ENCODE data around the gene DOCK11. TPM values are rescaled to one million over a fixed set of nuclear protein-coding genes. Genes with fewer than 3 reads are reported as not detected.
A peak's percentile ranks its signal among the peaks of the same experiment; 100 is the strongest.

DOCK11 gene
- total and polyA plus RNA-seq, 3 experiments from 2014 or later, result 37.8 to 50.1 (median 49.4) TPM

DNA sequence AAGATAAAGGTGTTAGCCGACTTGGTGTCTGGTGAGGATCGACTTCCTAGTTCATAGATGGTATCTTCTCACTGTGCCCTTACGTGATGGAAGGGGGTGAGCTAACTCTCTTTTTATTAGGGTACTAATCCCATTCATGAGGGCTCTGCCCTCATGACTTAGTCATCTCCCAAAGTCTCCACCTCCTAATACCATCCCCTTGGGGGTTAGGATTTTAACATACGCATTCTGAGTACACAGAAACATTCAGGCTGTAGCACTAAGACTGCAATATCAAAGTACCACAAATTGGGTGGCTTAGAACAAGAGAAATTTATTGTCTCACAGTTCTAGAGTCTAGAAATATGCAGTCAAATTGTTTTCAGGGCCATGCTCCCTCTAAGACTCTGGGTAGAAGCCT lies 173.8 kb downstream of the DOCK11 start:
- H3K27ac Mint-ChIP-seq, result no peak overlapping the region
- peaks cover 0 to 74% (median 7%) of the 10 kb centered on the region in 3 donors for H3K36me3 Mint-ChIP-seq
- Histone ChIP-seq H3K4me3 (ENCODE audit: low read length) (no peak overlapping the region), H3K9me3 (ENCODE audit: low read length) (no peaks in the 10 kb centered on the region), H3K27me3 (ENCODE audit: insufficient read depth, low read length, poor library complexity, severe bottlenecking) (no peaks in the 10 kb centered on the region), H3K36me3 (ENCODE audit: insufficient read depth, low read length) (peaks cover 6% of the 10 kb centered on the region), H3K4me1 (ENCODE audit: insufficient read depth, low read length) (no peaks in the 10 kb centered on the region), H3K27ac (ENCODE audit: low read depth, low read length) (no peak overlapping the region)
- ChIA-PET CTCF (no interaction called here), POLR2A (no interaction called here)
- H3K9me3 Mint-ChIP-seq, result no peaks in the 10 kb centered on the region
- H3K4me3 Mint-ChIP-seq, result no peak overlapping the region
- DNase-seq, result no peak
- peaks cover 0 to 1% (median 0%) of the 10 kb centered on the region in 3 donors for H3K4me1 Mint-ChIP-seq
- peaks cover 0 to 2% of the 10 kb centered on the region in 2 donors for H3K27me3 Mint-ChIP-seq

DNA sequence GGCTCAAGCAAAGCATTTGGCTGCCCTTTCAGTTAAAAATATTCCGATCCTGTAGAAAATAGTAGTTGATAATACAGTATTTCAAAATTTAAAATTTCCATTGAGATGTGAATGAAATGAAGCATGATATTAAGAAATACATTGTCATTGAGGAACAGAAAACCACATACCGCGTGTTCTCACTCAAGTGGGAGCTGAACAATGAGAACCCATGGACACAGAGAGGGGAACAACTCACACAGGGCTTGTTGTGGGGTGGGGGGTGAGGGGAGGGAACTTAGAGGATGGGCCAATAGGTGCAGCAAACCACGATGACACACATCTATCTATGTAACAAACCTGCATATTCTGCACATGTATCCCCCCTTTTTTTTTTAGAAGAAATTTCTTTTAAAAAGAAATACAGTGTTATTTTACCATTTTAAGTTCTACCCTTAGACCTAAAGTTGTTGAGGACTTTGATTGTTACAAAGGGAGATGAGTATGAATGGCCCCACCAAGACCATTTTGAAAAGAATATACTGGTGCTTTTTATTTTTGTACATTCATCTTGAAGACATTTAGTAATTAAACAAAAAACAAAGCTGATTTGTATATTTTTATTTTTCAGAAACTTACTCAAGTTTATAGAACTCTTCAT lies 179.8 kb downstream of the DOCK11 start:
- no peaks in the 10 kb centered on the region for H3K4me1 Mint-ChIP-seq
- DNase-seq, result no peak
- no peak overlapping the region for H3K4me3 ChIP-seq (ENCODE audit: low read length)
- H3K36me3 ChIP-seq (ENCODE audit: insufficient read depth, low read length), result peaks cover 10% of the 10 kb centered on the region
- POLR2A ChIA-PET, result no interaction called here
- no peaks in the 10 kb centered on the region for H3K9me3 Mint-ChIP-seq
- H3K4me1 ChIP-seq (ENCODE audit: insufficient read depth, low read length), result no peaks in the 10 kb centered on the region
- H3K36me3 Mint-ChIP-seq, result peaks cover 0 to 70% (median 2%) of the 10 kb centered on the region in 3 donors
- H3K9me3 ChIP-seq (ENCODE audit: low read length), result no peaks in the 10 kb centered on the region
- H3K27me3 Mint-ChIP-seq, result peaks cover 0 to 2% of the 10 kb centered on the region in 2 donors
- no peak overlapping the region for H3K4me3 Mint-ChIP-seq
- H3K27ac ChIP-seq (ENCODE audit: low read depth, low read length), result no peak overlapping the region
- no peaks in the 10 kb centered on the region for H3K27me3 ChIP-seq (ENCODE audit: insufficient read depth, low read length, poor library complexity, severe bottlenecking)
- peak overlapping the region in 1 of 8 donors; percentile 70 for H3K27ac Mint-ChIP-seq
- CTCF ChIA-PET, result no interaction called here

GRCh38 chrX:118675966-118676349 lies 180.3 kb downstream of the DOCK11 start:
- H3K27ac ChIP-seq (ENCODE audit: low read depth, low read length), result no peak overlapping the region
- no peaks in the 10 kb centered on the region for H3K9me3 Mint-ChIP-seq
- no peak overlapping the region for H3K4me3 Mint-ChIP-seq
- H3K36me3 Mint-ChIP-seq, result peaks cover 0 to 73% (median 2%) of the 10 kb centered on the region in 3 donors
- no peak for DNase-seq
- ChIA-PET CTCF (no interaction called here), POLR2A (no interaction called here)
- H3K27me3 ChIP-seq (ENCODE audit: insufficient read depth, low read length, poor library complexity, severe bottlenecking), result no peaks in the 10 kb centered on the region
- no peak overlapping the region for H3K4me3 ChIP-seq (ENCODE audit: low read length)
- H3K27me3 Mint-ChIP-seq, result peaks cover 0 to 2% of the 10 kb centered on the region in 2 donors
- H3K36me3 ChIP-seq (ENCODE audit: insufficient read depth, low read length), result peaks cover 14% of the 10 kb centered on the region
- no peaks in the 10 kb centered on the region for H3K4me1 ChIP-seq (ENCODE audit: insufficient read depth, low read length)
- no peaks in the 10 kb centered on the region for H3K4me1 Mint-ChIP-seq
- H3K9me3 ChIP-seq (ENCODE audit: low read length), result no peaks in the 10 kb centered on the region
- no peak overlapping the region for H3K27ac Mint-ChIP-seq

DNA sequence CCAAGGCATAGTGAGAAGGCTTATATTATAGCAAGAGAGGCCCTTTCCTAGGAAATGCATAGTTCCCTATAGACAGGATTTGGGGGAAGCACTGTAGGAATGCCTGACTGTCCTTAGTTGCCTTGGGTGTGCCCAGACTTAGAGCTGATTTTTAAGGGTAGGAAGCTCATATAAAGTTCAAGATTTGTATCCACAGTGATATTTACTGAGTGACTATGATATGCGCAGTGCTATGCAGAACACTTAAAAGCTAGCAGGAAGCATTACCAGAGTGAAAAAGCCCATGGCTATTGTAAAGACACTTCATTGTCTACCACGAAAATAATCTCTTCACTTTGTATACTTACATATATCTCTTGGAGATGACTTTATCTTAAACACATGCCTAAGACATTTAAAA lies 181.7 kb downstream of the DOCK11 start:
- Mint-ChIP-seq H3K27me3 (peaks cover 0 to 2% of the 10 kb centered on the region in 2 donors), H3K9me3 (no peaks in the 10 kb centered on the region), H3K27ac (peak overlapping the region in 1 of 8 donors; percentile 32), H3K4me3 (no peak overlapping the region), H3K36me3 (peaks cover 0 to 73% (median 2%) of the 10 kb centered on the region in 3 donors), H3K4me1 (no peaks in the 10 kb centered on the region)
- DNase-seq, result no peak
- H3K27me3 ChIP-seq (ENCODE audit: insufficient read depth, low read length, poor library complexity, severe bottlenecking), result no peaks in the 10 kb centered on the region
- CTCF ChIA-PET, result no interaction called here
- POLR2A ChIA-PET, result no interaction called here
- H3K4me3 ChIP-seq (ENCODE audit: low read length), result no peak overlapping the region
- H3K9me3 ChIP-seq (ENCODE audit: low read length), result no peaks in the 10 kb centered on the region
- no peaks in the 10 kb centered on the region for H3K4me1 ChIP-seq (ENCODE audit: insufficient read depth, low read length)
- H3K27ac ChIP-seq (ENCODE audit: low read depth, low read length), result no peak overlapping the region
- H3K36me3 ChIP-seq (ENCODE audit: insufficient read depth, low read length), result peaks cover 14% of the 10 kb centered on the region

DNA sequence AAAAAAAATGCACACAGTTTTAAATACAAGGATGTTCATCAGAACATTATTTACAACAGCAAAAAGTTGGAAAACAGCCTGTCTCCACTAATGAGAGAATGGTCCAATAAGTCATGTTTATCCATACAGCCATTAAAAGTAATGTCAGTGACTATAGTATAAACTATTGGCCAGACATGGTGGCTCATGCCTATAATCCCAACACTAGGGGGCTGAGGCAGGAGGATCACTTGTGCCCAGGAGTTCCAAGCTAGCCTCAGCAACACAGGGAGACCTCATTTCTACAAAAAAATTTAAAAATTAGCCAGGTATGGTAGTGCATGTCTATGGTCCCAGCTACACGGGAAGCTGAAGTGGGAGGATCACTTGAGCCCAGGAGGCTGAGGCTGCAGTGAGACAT lies 183.7 kb downstream of the DOCK11 start:
- Mint-ChIP-seq H3K9me3 (no peaks in the 10 kb centered on the region), H3K4me3 (no peak overlapping the region), H3K4me1 (no peaks in the 10 kb centered on the region), H3K27me3 (no peaks in the 10 kb centered on the region), H3K27ac (no peak overlapping the region), H3K36me3 (peaks cover 0 to 70% (median 2%) of the 10 kb centered on the region in 3 donors)
- Histone ChIP-seq H3K9me3 (ENCODE audit: low read length) (no peaks in the 10 kb centered on the region), H3K27ac (ENCODE audit: low read depth, low read length) (no peak overlapping the region), H3K4me1 (ENCODE audit: insufficient read depth, low read length) (no peaks in the 10 kb centered on the region), H3K36me3 (ENCODE audit: insufficient read depth, low read length) (peaks cover 14% of the 10 kb centered on the region), H3K27me3 (ENCODE audit: insufficient read depth, low read length, poor library complexity, severe bottlenecking) (no peaks in the 10 kb centered on the region), H3K4me3 (ENCODE audit: low read length) (no peak overlapping the region)
- POLR2A ChIA-PET, result no interaction called here
- no peak for DNase-seq
- CTCF ChIA-PET, result no interaction called here

DNA sequence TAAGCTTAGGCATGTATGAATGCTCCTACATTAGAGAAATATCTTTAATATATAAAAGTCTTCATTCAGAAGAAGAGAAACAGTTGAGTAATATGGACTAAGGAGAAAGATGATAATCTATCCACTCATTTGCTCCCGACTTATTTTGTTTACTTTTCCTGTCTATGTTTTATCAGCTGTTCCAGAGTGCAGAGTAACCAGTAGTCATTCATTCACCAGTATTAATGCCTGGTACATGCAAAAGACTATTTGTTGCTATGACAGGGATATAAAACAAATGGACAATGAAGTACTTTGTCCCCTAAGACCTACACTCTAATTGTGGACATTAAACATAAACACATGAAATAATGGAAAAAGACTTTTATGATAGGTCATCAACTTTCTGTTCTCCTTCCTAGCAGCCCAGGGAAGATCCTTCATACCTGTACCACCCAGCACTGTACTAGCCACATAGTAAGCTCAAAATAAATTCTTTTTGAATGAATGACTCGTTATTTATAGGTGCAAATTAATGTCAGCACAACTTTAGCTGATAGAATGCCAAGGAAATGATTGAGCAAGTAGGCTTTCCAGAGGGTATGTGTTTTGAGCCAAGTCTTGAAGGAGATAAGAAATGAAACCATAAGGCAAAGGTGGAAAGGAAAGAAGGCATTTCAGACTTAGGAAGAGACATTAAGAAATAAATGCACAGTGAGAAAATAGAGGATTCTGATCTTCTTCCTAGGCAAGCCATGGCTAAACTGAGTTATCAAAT lies 186.8 kb downstream of the DOCK11 start:
- Mint-ChIP-seq H3K27me3 (peaks cover 0 to 3% of the 10 kb centered on the region in 2 donors), H3K4me1 (no peaks in the 10 kb centered on the region), H3K27ac (peak overlapping the region in 2 of 8 donors; percentile 0 to 26), H3K36me3 (peaks cover 0 to 68% (median 2%) of the 10 kb centered on the region in 3 donors), H3K9me3 (no peaks in the 10 kb centered on the region), H3K4me3 (no peak overlapping the region)
- Histone ChIP-seq H3K27me3 (ENCODE audit: insufficient read depth, low read length, poor library complexity, severe bottlenecking) (no peaks in the 10 kb centered on the region), H3K27ac (ENCODE audit: low read depth, low read length) (no peak overlapping the region), H3K4me3 (ENCODE audit: low read length) (no peak overlapping the region), H3K4me1 (ENCODE audit: insufficient read depth, low read length) (no peaks in the 10 kb centered on the region), H3K9me3 (ENCODE audit: low read length) (no peaks in the 10 kb centered on the region), H3K36me3 (ENCODE audit: insufficient read depth, low read length) (peaks cover 10% of the 10 kb centered on the region)
- POLR2A ChIA-PET, result no interaction called here
- no peak for DNase-seq
- CTCF ChIA-PET, result no interaction called here

- peaks cover 0 to 62% (median 2%) of the 10 kb centered on the region in 3 donors for H3K36me3 Mint-ChIP-seq
- H3K9me3 Mint-ChIP-seq, result peaks cover 0 to 2% (median 0%) of the 10 kb centered on the region in 5 donors
- peaks cover 0 to 3% of the 10 kb centered on the region in 2 donors for H3K27me3 Mint-ChIP-seq
- H3K4me3 ChIP-seq (ENCODE audit: low read length), result no peak overlapping the region
- DNase-seq, result no peak
- H3K4me3 Mint-ChIP-seq, result no peak overlapping the region
- H3K36me3 ChIP-seq (ENCODE audit: insufficient read depth, low read length), result peaks cover 10% of the 10 kb centered on the region
- no peak overlapping the region for H3K27ac ChIP-seq (ENCODE audit: low read depth, low read length)
- POLR2A ChIA-PET, result no interaction called here
- no peaks in the 10 kb centered on the region for H3K4me1 ChIP-seq (ENCODE audit: insufficient read depth, low read length)
- H3K9me3 ChIP-seq (ENCODE audit: low read length), result no peaks in the 10 kb centered on the region
- H3K27ac Mint-ChIP-seq, result peak overlapping the region in 1 of 8 donors; percentile 7
- CTCF ChIA-PET, result no interaction called here
- no peaks in the 10 kb centered on the region for H3K27me3 ChIP-seq (ENCODE audit: insufficient read depth, low read length, poor library complexity, severe bottlenecking)
- H3K4me1 Mint-ChIP-seq, result peaks cover 0 to 3% (median 0%) of the 10 kb centered on the region in 3 donors
Measured at GRCh38 chrX:118685393-118685792, 189.8 kb downstream of the DOCK11 start.

GRCh38 chrX:118688935-118689334 lies 193.3 kb downstream of the DOCK11 start:
- no peak for DNase-seq
- peaks cover 6% of the 10 kb centered on the region for H3K36me3 ChIP-seq (ENCODE audit: insufficient read depth, low read length)
- Mint-ChIP-seq H3K36me3 (peaks cover 0 to 41% (median 2%) of the 10 kb centered on the region in 3 donors), H3K4me3 (no peak overlapping the region), H3K27ac (peak overlapping the region in 1 of 8 donors; percentile 48), H3K4me1 (peaks cover 0 to 3% (median 0%) of the 10 kb centered on the region in 3 donors), H3K27me3 (peaks cover 0 to 3% of the 10 kb centered on the region in 2 donors), H3K9me3 (peaks cover 0 to 2% (median 0%) of the 10 kb centered on the region in 5 donors)
- no peaks in the 10 kb centered on the region for H3K4me1 ChIP-seq (ENCODE audit: insufficient read depth, low read length)
- H3K27me3 ChIP-seq (ENCODE audit: insufficient read depth, low read length, poor library complexity, severe bottlenecking), result no peaks in the 10 kb centered on the region
- no peak overlapping the region for H3K4me3 ChIP-seq (ENCODE audit: low read length)
- ChIA-PET CTCF (interaction anchor here (1.6 kb wide), 1 partner anchor 16 kb away, joined by 3 read pairs; no protein-coding TSS in a partner anchor), POLR2A (no interaction called here)
- H3K9me3 ChIP-seq (ENCODE audit: low read length), result no peaks in the 10 kb centered on the region
- H3K27ac ChIP-seq (ENCODE audit: low read depth, low read length), result no peak overlapping the region

Measured in CD8-positive, alpha-beta memory T cell (primary cell).